Left kidney (tissue), 8 donors: ENCODE results near the gene DMKN. TPM values are rescaled to one million over a fixed set of nuclear protein-coding genes. Genes with fewer than 3 reads are reported as not detected.

Experiments
- DNase-seq: peaks from one replicate; pipeline ENCODE4 v3.0.0-alpha.2; 2013
- long read RNA-seq, 8 donors: transcript quantifications; one replicate each; lab custom pipeline, GENCODE V29; 2026
- polyA plus RNA-seq: library from polyadenylated mRNA; unstranded; fragments of 120-200 nt; gene quantifications from one replicate; pipeline ENCODE4 v1.2.1, GENCODE V29; 2013; ENCODE audit not compliant: insufficient read length

DMKN gene
- polyA plus RNA-seq, result 92.0 TPM
- long read RNA-seq, donor 1, partial matches to known transcripts, result 0 of 24 reads
- long read RNA-seq, donor 1, other reads (novel, unspliced or antisense), result 0 of 24 reads
- long read RNA-seq, donor 2, partial matches to known transcripts, result 0 of 26 reads
- long read RNA-seq, donor 2, other reads (novel, unspliced or antisense), result 0 of 26 reads
- long read RNA-seq, donor 3, partial matches to known transcripts, result 0 of 13 reads
- long read RNA-seq, donor 3, other reads (novel, unspliced or antisense), result 0 of 13 reads
- long read RNA-seq, donor 4, partial matches to known transcripts, result 0 of 5 reads
- long read RNA-seq, donor 4, other reads (novel, unspliced or antisense), result 0 of 5 reads
- long read RNA-seq, donor 5, transcript DMKN-239 (5 exons, 577 nt), result major isoform, 6 of 42 reads
- long read RNA-seq, donor 5, partial matches to known transcripts, result 0 of 42 reads
- long read RNA-seq, donor 5, other reads (novel, unspliced or antisense), result 8 of 42 reads
- long read RNA-seq, donor 6, partial matches to known transcripts, result 0 of 18 reads
- long read RNA-seq, donor 6, other reads (novel, unspliced or antisense), result 5 of 18 reads
- long read RNA-seq, donor 7, transcript DMKN-239 (5 exons, 577 nt), result major isoform, 8 of 30 reads
- long read RNA-seq, donor 7, partial matches to known transcripts, result 0 of 30 reads
- long read RNA-seq, donor 7, other reads (novel, unspliced or antisense), result 0 of 30 reads
- long read RNA-seq, donor 8, partial matches to known transcripts, result 0 of 7 reads
- long read RNA-seq, donor 8, other reads (novel, unspliced or antisense), result 0 of 7 reads

- DNase-seq, result no peak
Measured at GRCh38 chr19:35513628-35514281, at the start of gene DMKN. Gene DMKN (minus strand): TSS chr19:35513649. CDS start chr19:35513475, 174 bp downstream.

GRCh38 chr19:35562776-35563175 is 49.3 kb upstream of the DMKN start:
- DNase-seq, result no peak

GRCh38 chr19:35562336-35562735 is 48.9 kb upstream of the DMKN start:
- no peak for DNase-seq

GRCh38 chr19:35561436-35561835 is 48.0 kb upstream of the DMKN start:
- DNase-seq, result no peak

- DNase-seq, result no peak
Measured at GRCh38 chr19:35560677-35561076, 47.2 kb upstream of the DMKN start.

- no peak for DNase-seq
Measured at GRCh38 chr19:35560271-35560670, 46.8 kb upstream of the DMKN start.

GRCh38 chr19:35559781-35560180 is 46.3 kb upstream of the DMKN start:
- no peak for DNase-seq

GRCh38 chr19:35559281-35559659 is 45.8 kb upstream of the DMKN start:
- no peak for DNase-seq

GRCh38 chr19:35558400-35559280 is 45.2 kb upstream of the DMKN start:
- no peak for DNase-seq

GRCh38 chr19:35557539-35558399 is 44.3 kb upstream of the DMKN start:
- DNase-seq, result peak; percentile 67

GRCh38 chr19:35556846-35557538 is 43.5 kb upstream of the DMKN start:
- DNase-seq, result no peak

- no peak for DNase-seq
Measured at GRCh38 chr19:35556025-35556590, 42.7 kb upstream of the DMKN start.

- DNase-seq, result no peak
Measured at GRCh38 chr19:35555301-35556005, 42.0 kb upstream of the DMKN start.

- no peak for DNase-seq
Measured at GRCh38 chr19:35554076-35554475, 40.6 kb upstream of the DMKN start.

- DNase-seq, result no peak
Measured at GRCh38 chr19:35553385-35554000, 40.0 kb upstream of the DMKN start.

- no peak for DNase-seq
Measured at GRCh38 chr19:35552534-35553384, 39.3 kb upstream of the DMKN start.

GRCh38 chr19:35551091-35551810 is 37.8 kb upstream of the DMKN start:
- no peak for DNase-seq
